Activated CD8-positive, alpha-beta memory T cell treated with anti-CD3 and anti-CD28 coated beads, Interleukin-2, amount 10 ng/mL, durations not matched to agents 7 days and 5 days (primary cell): ENCODE data around the gene SEMA3E. TPM values are rescaled to one million over a fixed set of nuclear protein-coding genes. Genes with fewer than 3 reads are reported as not detected.
"Not testable (repeated sequence)": the region's sequence is repeated elsewhere in the genome, so short reads cannot be mapped to it uniquely, and the experiment has no call there.

Experiments
- ATAC-seq: fragments of 150-1000 bp; cut with Tn5 transposase; one replicate; pipeline ENCODE4 v1.10.0; 2021; ENCODE audit warnings: moderate library complexity
- CTCF ChIA-PET: fragments of 350-600 bp; sonication (Branson Sonifier 250); formaldehyde crosslinking; loops from one replicate; lab custom pipeline; 2021; ENCODE audit warnings: antibody characterized with exemption; lab: Charles Lee
- DNase-seq: peaks from one replicate; pipeline ENCODE4 v3.0.0-alpha.2; 2020
- H3K27ac Mint-ChIP-seq: one replicate; pipeline ENCODE4 v1.8.0; 2021; ENCODE audit warnings: mild to moderate bottlenecking, mixed read lengths
- H3K27me3 Mint-ChIP-seq: one replicate; pipeline ENCODE4 v1.8.0; 2021; ENCODE audit warnings: mixed read lengths
- H3K36me3 Mint-ChIP-seq: one replicate; pipeline ENCODE4 v1.8.0; 2021; ENCODE audit warnings: mild to moderate bottlenecking, mixed read lengths
- H3K4me1 Mint-ChIP-seq: one replicate; pipeline ENCODE4 v1.8.0; 2021; ENCODE audit warnings: mixed read lengths
- H3K4me3 Mint-ChIP-seq: one replicate; pipeline ENCODE4 v1.8.0; 2021; ENCODE audit warnings: mild to moderate bottlenecking, moderate library complexity, mixed read lengths
- H3K9me3 Mint-ChIP-seq: one replicate; pipeline ENCODE4 v1.8.0; 2022; ENCODE audit warnings: low read depth, mixed read lengths
- total RNA-seq, 2 experiments: library from RNA; stranded (reverse); gene quantifications; one replicate each; pipeline ENCODE4 v1.2.3, GENCODE V29; 2021

Gene SEMA3E
- total RNA-seq, 2 experiments from 2014 or later = not detected

DNA sequence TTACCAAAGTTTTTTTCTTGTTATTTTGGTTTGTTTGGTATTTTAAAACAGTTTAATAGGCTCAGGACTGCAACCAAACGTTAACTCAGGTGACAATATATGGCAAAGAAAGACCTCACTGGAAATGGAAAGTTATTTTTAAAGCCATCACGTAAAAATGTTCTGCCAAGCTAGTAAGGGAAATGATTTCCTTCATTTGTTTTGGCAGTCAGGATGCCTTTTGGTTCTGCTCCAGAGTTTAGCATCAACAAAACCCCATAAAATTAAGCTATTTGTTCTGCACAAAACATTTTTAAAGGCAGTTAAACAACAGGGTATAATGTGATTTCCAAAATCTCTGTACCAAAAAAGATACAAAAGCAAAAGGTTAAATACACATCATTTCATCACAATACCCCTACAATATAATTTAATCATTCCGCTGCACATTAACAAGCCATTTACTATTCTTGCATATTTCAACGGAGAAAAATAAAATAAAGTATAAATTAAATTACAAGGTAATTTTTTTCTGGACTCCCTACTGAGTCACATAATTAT lies 172.4 kb downstream of the SEMA3E start:
- no peak overlapping the region for H3K4me3 Mint-ChIP-seq
- CTCF ChIA-PET = no interaction called here

DNA sequence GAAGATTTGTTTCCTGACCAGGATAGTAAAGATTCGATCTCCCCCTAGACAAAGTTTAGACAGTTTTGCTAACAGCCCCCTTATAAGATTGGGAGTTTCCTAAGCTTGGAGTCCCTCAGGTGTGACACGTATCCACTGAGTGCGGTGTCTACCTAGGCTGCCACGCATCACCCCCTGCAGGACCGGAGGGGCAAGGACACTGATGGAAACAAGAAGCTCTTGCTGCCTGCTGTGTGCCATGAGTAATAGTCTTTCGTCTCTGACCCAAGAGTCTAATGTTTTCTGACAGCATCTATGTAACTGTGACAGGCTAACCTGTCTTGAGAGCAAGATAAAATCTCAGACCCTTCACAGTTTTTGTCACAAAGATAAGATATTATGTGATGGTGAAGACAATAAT lies 173.5 kb downstream of the SEMA3E start:
- ATAC-seq (no peak), DNase-seq (no peak)
- H3K27ac Mint-ChIP-seq = no peak overlapping the region
- no peaks in the 10 kb centered on the region for H3K27me3 Mint-ChIP-seq
- no peaks in the 10 kb centered on the region for H3K36me3 Mint-ChIP-seq
- peaks cover 3% of the 10 kb centered on the region for H3K9me3 Mint-ChIP-seq
- CTCF ChIA-PET = no interaction called here
- H3K4me1 Mint-ChIP-seq = no peaks in the 10 kb centered on the region
- no peak overlapping the region for H3K4me3 Mint-ChIP-seq

More for the DNA sequence above, 172.4 kb downstream of the SEMA3E start:
- no peaks in the 10 kb centered on the region for H3K36me3 Mint-ChIP-seq
- no peak overlapping the region for H3K27ac Mint-ChIP-seq
- ATAC-seq (no peak), DNase-seq (no peak)
- no peaks in the 10 kb centered on the region for H3K4me1 Mint-ChIP-seq
- peaks cover 3% of the 10 kb centered on the region for H3K9me3 Mint-ChIP-seq
- no peaks in the 10 kb centered on the region for H3K27me3 Mint-ChIP-seq

DNA sequence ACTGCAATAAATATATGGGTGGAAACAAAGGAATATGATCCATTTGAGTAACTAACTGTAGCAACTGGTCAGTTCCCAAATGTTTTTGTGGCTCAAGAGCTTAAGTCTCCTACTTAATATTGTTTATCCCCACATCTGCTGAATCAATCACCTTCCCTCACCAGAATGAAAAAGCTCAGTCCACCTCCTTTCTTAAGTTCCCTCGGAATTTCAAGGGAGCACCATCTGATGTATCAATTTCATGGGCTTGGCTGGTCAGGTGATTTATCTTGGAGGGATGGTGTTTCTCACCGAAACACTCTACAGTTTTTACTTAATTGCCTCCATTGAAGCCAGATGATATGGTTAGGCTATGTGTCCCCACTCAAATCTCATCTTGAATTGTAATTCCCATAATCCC lies 176.6 kb downstream of the SEMA3E start:
- ATAC-seq = no peak
- H3K4me3 Mint-ChIP-seq = no peak overlapping the region
- no peaks in the 10 kb centered on the region for H3K36me3 Mint-ChIP-seq
- peaks cover 3% of the 10 kb centered on the region for H3K9me3 Mint-ChIP-seq
- no peak for DNase-seq
- CTCF ChIA-PET = no interaction called here
- H3K4me1 Mint-ChIP-seq = no peaks in the 10 kb centered on the region
- H3K27ac Mint-ChIP-seq = no peak overlapping the region
- no peaks in the 10 kb centered on the region for H3K27me3 Mint-ChIP-seq

DNA sequence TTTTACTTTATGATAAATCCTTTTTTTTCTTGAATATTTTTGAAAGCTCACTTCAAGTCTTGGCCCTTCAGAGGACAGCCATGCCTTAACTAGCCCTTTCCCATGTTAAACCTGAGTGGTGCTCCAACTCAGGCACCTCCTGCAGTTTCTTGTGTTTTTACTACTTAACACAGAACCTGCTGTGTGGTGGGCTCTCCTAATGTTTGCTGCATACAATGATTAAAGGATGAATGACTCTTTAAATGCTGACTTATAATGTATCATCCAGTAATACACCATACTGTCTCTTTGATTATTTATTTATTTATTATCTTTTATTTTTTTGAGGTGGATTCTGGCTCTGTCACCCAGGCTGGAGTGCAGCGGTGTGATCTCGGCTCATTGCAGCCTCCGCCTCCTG lies 179.4 kb downstream of the SEMA3E start:
- ATAC-seq (no peak), DNase-seq (no peak)
- H3K36me3 Mint-ChIP-seq = no peaks in the 10 kb centered on the region
- H3K4me3 Mint-ChIP-seq = no peak overlapping the region
- peaks cover 3% of the 10 kb centered on the region for H3K9me3 Mint-ChIP-seq
- H3K27ac Mint-ChIP-seq = no peak overlapping the region
- H3K4me1 Mint-ChIP-seq = no peaks in the 10 kb centered on the region
- no peaks in the 10 kb centered on the region for H3K27me3 Mint-ChIP-seq
- CTCF ChIA-PET = no interaction called here

DNA sequence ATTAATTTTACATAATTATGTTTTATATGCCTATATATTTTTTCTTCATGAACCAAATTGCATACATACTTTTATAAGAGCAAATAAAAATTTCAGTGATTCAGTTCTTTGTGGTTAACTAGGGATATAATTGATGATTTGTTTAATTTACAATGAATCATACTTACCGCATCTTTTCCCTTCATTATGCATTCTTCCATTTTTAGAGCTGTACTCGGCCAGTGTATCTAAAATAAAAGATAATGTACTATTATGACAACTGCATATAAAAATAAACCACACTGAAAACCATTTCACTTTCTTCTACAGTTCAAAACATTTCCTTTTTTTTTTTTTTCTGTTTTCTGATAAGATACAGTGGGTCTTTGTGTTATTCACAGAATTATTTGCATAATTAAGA lies 179.9 kb downstream of the SEMA3E start:
- Mint-ChIP-seq H3K4me3 (no peak overlapping the region), H3K27me3 (no peaks in the 10 kb centered on the region), H3K9me3 (peaks cover 3% of the 10 kb centered on the region), H3K27ac (no peak overlapping the region), H3K36me3 (no peaks in the 10 kb centered on the region), H3K4me1 (no peaks in the 10 kb centered on the region)
- DNase-seq (no peak), ATAC-seq (no peak)
- CTCF ChIA-PET = no interaction called here

DNA sequence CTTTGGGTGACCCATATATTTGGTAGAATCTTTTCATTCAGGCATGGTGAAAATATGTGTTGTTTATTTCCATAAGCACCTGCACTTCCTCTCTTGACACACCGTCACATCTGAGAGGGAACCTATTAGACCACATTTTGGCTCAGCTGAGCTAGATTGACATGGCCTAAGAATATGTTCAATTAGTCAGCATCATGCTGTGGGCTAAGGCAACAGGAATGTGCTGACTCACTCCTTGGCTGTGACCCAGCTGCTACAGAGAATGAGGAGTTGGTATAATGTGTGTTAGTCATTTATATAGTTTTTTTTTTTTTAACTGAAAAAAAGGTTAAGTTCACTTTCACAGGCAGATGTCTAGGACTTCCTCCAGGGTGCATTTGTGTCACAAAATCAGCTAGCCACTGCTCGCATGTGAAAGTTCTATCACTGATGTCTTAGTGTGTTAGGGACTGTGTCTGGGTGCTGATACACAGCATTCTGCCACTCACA lies 180.6 kb downstream of the SEMA3E start:
- no peaks in the 10 kb centered on the region for H3K27me3 Mint-ChIP-seq
- peaks cover 3% of the 10 kb centered on the region for H3K9me3 Mint-ChIP-seq
- no peaks in the 10 kb centered on the region for H3K36me3 Mint-ChIP-seq
- CTCF ChIA-PET = no interaction called here
- no peak overlapping the region for H3K27ac Mint-ChIP-seq
- H3K4me3 Mint-ChIP-seq = no peak overlapping the region
- no peak for DNase-seq
- no peak for ATAC-seq
- no peaks in the 10 kb centered on the region for H3K4me1 Mint-ChIP-seq

DNA sequence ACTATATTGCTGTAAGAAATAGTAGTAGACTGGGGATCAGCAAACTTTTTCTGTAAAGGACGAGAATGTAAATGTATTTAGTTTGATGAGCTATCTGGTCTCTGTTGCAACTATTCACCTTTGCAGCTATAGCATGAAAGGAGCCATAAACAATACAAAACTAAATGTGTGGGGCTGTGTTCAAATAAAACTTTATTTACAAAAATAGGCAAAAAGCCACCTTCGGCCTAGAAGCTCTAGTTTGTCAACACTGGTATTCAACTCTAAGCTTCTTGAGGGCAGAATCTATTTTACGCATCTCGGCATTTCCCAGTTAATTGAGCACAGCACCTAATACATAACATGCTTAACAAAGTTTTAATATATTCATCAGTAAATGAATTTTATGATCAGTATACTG lies 181.4 kb downstream of the SEMA3E start:
- CTCF ChIA-PET = no interaction called here
- H3K27me3 Mint-ChIP-seq = no peaks in the 10 kb centered on the region
- no peak overlapping the region for H3K4me3 Mint-ChIP-seq
- no peaks in the 10 kb centered on the region for H3K36me3 Mint-ChIP-seq
- ATAC-seq (no peak), DNase-seq (no peak)
- peaks cover 3% of the 10 kb centered on the region for H3K9me3 Mint-ChIP-seq
- H3K27ac Mint-ChIP-seq = no peak overlapping the region
- no peaks in the 10 kb centered on the region for H3K4me1 Mint-ChIP-seq

DNA sequence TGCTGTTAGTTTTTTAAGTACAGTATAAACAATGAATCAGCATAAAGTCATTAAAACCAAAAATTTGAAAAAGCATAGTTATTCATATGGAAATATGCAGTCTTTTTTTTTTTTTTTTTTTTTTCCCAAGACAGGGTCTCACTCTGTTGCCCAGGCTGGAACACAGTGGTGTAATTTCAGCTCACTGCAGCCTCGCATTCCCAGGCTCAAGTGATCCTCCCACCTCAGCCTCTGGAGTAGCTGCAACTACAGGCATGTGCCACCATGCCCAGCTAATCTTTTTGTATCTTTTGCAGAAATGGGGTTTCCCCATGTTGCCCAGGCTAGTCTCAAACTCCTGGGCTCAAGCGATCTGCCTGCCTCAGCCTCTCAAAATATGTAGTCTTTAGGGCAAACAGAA lies 182.0 kb downstream of the SEMA3E start:
- H3K4me1 Mint-ChIP-seq = no peaks in the 10 kb centered on the region
- no peak for ATAC-seq

DNA sequence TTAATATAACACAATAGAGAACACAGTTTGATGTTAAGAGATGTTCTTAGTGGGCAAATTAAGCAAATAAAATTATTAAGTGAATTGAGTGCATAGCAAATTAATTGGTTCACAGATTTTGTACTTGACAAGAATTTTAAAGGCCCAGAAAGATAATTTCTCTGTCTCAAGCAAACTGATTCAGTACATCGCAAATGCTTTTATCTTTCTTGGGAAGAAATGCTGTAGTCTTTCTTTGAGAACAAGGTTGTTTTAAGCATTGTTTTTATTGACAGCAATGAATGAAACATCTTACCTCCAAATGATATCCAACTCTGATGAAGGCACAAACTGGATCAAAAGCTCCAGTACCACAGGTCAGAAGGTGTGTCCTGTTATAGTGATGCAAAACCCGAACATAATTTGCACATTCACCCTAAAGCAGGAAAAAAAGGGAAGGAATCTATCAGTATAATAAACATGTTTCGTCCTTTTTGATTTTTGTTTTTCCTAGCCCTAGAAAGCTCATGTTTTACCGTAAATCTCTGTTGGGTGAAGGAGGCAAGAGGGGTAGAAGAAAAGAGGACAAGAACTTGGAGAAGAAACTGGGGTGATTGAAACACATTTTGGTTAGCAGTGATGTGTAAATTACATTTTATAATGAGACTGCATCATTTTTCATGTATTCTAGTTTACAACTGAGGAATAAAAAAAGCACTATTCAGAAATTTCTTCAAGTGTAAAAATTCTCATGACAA lies 182.6 kb downstream of the SEMA3E start:
- H3K9me3 Mint-ChIP-seq = peaks cover under 1% of the 10 kb centered on the region
- no peak for ATAC-seq

More for the DNA sequence above, 182.0 kb downstream of the SEMA3E start:
- Mint-ChIP-seq H3K9me3 (peaks cover 2% of the 10 kb centered on the region), H3K36me3 (no peaks in the 10 kb centered on the region), H3K4me3 (no peak overlapping the region), H3K27me3 (no peaks in the 10 kb centered on the region), H3K27ac (no peak overlapping the region)
- CTCF ChIA-PET = no interaction called here
- no peak for DNase-seq

DNA sequence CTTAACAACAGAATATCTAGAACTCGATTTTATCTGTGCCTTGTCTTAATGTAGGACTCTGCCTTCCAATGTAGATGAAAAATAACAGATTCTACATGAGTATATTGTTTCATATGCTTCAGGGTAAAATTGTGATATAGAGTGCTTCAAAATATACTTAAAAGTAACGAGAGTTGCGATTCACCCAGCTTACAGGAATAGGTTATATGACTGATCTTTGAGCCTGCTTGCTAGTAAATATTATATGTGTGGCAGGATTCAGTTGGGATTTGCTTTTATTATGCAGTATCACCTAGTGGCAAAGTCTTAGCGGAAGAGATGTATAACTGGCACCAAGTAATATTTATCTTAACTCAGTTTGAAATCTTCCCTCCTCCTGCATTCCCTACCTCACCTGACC lies 183.3 kb downstream of the SEMA3E start:
- Mint-ChIP-seq H3K36me3 (no peaks in the 10 kb centered on the region), H3K4me1 (no peaks in the 10 kb centered on the region), H3K27me3 (no peaks in the 10 kb centered on the region), H3K9me3 (peaks cover 6% of the 10 kb centered on the region), H3K27ac (no peak overlapping the region), H3K4me3 (no peak overlapping the region)
- DNase-seq = no peak
- ATAC-seq = no peak
- CTCF ChIA-PET = no interaction called here

More for the DNA sequence above, 182.6 kb downstream of the SEMA3E start:
- CTCF ChIA-PET = no interaction called here
- no peaks in the 10 kb centered on the region for H3K27me3 Mint-ChIP-seq
- H3K36me3 Mint-ChIP-seq = no peaks in the 10 kb centered on the region
- no peaks in the 10 kb centered on the region for H3K4me1 Mint-ChIP-seq
- no peak for DNase-seq
- no peak overlapping the region for H3K27ac Mint-ChIP-seq
- H3K4me3 Mint-ChIP-seq = no peak overlapping the region

DNA sequence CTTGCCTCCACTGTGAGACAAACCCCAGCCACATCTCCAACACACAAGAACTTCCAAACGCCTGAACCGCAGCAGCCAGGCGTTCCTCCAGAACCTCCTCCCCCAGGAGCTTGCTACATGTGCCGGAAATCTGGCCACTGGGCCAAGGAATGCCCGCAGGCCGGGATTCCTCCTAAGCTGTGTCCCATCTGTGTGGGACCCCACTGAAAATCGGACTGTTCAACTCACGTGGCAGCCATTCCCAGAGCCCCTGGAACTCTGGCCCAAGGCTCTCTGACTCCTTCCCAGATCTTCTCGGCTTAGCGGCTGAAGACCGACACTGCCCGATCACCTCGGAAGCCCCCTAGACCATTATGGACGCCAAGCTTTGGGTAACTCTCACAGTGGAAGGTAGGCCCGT lies 187.1 kb downstream of the SEMA3E start:
- H3K36me3 Mint-ChIP-seq, H3K4me1 Mint-ChIP-seq, ATAC-seq, H3K27ac Mint-ChIP-seq, DNase-seq, H3K9me3 Mint-ChIP-seq, CTCF ChIA-PET, H3K27me3 Mint-ChIP-seq, H3K4me3 Mint-ChIP-seq: not testable (repeated sequence)

DNA sequence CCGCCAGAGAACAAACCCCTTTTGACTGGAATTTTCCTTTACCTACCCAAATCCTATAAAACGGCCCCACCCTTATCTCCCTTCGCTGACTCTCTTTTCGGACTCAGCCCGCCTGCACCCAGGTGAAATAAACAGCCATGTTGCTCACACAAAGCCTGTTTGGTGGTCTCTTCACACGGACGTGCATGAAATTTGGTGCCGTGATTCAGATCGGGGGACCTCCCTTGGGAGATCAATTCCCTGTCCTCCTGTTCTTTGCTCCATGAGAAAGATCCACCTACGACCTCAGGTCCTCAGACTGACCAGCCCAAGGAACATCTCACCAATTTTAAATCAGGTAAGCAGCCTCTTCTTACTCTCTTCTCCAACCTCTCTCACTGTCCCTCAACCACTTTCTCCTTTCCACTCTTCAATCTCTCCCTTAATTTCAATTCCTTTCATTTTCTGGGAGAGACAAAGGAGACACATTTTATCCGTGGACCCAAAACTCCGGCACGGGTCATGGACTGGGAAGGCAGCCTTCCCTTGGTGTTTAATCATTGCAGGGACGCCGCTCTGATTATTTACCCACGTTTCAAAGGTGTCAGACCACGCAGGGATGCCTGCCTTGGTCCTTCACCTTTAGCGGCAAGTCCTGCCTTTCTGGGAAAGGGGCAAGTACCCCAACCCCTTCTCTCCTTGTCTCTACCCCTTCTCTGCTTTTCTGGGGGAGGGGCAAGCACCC lies 188.8 kb downstream of the SEMA3E start:
- H3K27me3 Mint-ChIP-seq, H3K4me1 Mint-ChIP-seq, H3K9me3 Mint-ChIP-seq, H3K27ac Mint-ChIP-seq, CTCF ChIA-PET, DNase-seq, H3K4me3 Mint-ChIP-seq, H3K36me3 Mint-ChIP-seq, ATAC-seq: not testable (repeated sequence)

DNA sequence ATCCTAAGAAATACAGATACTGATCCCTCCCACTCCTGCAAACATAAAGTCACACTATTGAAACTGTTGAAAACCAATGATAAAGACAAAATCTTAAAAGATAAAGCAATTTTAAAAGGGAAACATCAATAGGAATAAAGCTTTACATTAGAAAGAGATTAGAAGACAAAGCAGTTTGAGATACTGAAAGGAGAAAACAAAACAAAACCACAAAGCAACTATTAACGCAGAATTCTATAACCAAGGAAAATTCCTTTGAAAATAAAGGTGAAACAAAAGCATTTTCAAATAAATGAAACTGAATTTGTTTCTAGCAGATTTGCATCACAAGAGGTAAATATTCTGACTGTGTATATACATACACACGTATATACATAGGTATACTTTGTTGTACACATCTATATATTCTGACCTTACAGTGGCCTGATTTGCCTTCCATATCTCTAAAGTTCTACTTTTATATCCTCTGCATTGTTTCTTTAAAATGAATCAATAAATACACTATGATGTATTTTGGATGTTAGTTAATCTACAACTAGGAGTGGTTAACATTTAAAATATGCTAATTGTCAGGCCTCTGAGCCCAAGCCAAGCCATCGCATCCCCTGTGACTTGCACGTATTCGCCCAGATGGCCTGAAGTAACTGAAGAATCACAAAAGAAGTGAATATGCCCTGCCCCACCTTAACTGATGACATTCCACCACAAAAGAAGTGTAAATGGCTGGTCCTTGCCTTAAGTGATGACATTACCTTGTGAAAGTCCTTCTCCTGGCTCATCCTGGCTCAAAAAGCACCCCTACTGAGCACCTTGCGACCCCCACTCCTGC lies 189.6 kb downstream of the SEMA3E start:
- H3K4me3 Mint-ChIP-seq, H3K36me3 Mint-ChIP-seq, H3K27me3 Mint-ChIP-seq, H3K4me1 Mint-ChIP-seq, H3K9me3 Mint-ChIP-seq, H3K27ac Mint-ChIP-seq, CTCF ChIA-PET, ATAC-seq, DNase-seq: not testable (repeated sequence)
